Measurements from ENCODE around the gene REPIN1. TPM values are rescaled to one million over a fixed set of nuclear protein-coding genes. Genes with fewer than 3 reads are reported as not detected.

Gene REPIN1
- total and polyA plus RNA-seq, 2 donors (not counting 1 experiment from before 2014, with no cell fraction given): 165 to 190 TPM

DNA sequence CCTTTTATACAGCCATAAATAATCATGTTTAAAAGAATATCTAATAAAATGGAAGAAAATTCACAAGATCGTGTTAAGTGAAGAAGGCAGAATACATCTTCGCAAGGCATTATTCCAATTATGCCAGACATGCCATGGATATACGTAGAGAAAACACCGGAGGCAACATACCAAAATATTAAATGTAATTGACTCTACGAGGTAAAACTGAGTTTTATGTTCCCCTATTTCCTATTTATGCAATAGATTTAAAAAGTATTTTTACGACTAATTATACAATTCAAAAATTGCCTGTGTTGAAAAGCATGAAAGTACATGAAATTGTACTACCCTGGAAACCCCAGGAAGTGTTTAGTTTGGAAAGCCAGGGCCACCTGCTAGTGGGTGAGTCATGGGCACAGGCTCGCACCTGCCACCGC is 936 bp upstream of the REPIN1 start:
- DNase-seq: no peak
- ATAC-seq (ENCODE audit: low read depth): no peak
- Histone ChIP-seq H3K27me3 (replicated peaks in 1 of 4; ENCODE audit: control extremely low read depth in 1 of 4, control insufficient read depth in 3 of 4, insufficient read depth in 4 of 4, low read length in 3 of 4) (no peaks in the 10 kb centered on the region), H3K27ac (ENCODE audit: low read length in 2 of 2) (peak overlapping the region; percentile 98 to 99), H3K9ac (ENCODE audit: low read length) (peak overlapping the region; percentile 88), H4K20me1 (ENCODE audit: control insufficient read depth, insufficient read depth, low read length, poor library complexity, severe bottlenecking) (peaks cover 19% of the 10 kb centered on the region), H3K79me2 (ENCODE audit: control insufficient read depth, insufficient read depth, low read length) (peaks cover 21% of the 10 kb centered on the region), H3K9me3 (ENCODE audit: control extremely low read depth in 1 of 3, control insufficient read depth in 2 of 3, insufficient read depth in 1 of 3, low read length in 2 of 3) (no peaks in the 10 kb centered on the region), H3K4me3 (ENCODE audit: control extremely low read depth in 1 of 5, extremely low read depth in 1 of 5, insufficient read depth in 1 of 5, low read depth in 2 of 5, low read length in 4 of 5) (peak overlapping the region in 4 of 5 experiments; percentile 67 to 98 (median 88)), H3K36me3 (replicated peaks in 1 of 2; ENCODE audit: control extremely low read depth in 1 of 2, control insufficient read depth in 1 of 2, extremely low read depth in 1 of 2, insufficient read depth in 2 of 2, low read length in 1 of 2) (peaks cover 0 to 18% of the 10 kb centered on the region in 2 experiments), H2AFZ (ENCODE audit: insufficient read depth, low read depth, low read length, poor library complexity, severe bottlenecking) (peak overlapping the region; percentile 76), H3K4me1 (ENCODE audit: control insufficient read depth in 2 of 2, insufficient read depth in 2 of 2, low read length in 2 of 2) (peaks cover 57 to 67% of the 10 kb centered on the region in 2 donors), H3K4me2 (replicated peaks; ENCODE audit: low read depth, low read length, poor library complexity, severe bottlenecking) (peak overlapping the region; percentile 85)
- intact Hi-C loops (cut with micrococcal nuclease): loop anchor here (1.0 to 10.0 kb wide), 4 partner anchors 39 to 691 kb away; partner anchors contain the start of genes ABCB8, ATG9B and SLC4A2
- Mint-ChIP-seq H3K27me3 (no peaks in the 10 kb centered on the region), H3K4me1 (peaks cover 68% of the 10 kb centered on the region), H3K27ac (peak overlapping the region; percentile 97), H3K9me3 (ENCODE audit: insufficient read depth) (no peaks in the 10 kb centered on the region), H3K4me3 (peak overlapping the region; percentile 92)
- CTCF ChIA-PET: interaction anchor here (2.9 to 7.3 kb wide), 3 partner anchors 10 to 39 kb away, joined by 20 to 71 read pairs (median 59); a partner anchor contains a TSS
- 0% methylated on average over 2 of the region's 8 CpGs for WGBS (ENCODE audit: insufficient coverage)
- POLR2A ChIA-PET: interaction anchor here (0.7 to 6.6 kb wide), 3 partner anchors 9 to 39 kb away, joined by 7 to 120 read pairs (median 64); partner anchors contain the start of gene ZNF775
- TF ChIP-seq EZH2 (IDR thresholded peaks at IDR 0.05; ENCODE audit: borderline replicate concordance, insufficient read depth, low read depth, low read length, poor library complexity, severe bottlenecking): no peak
- TF ChIP-seq, protein P1, sequence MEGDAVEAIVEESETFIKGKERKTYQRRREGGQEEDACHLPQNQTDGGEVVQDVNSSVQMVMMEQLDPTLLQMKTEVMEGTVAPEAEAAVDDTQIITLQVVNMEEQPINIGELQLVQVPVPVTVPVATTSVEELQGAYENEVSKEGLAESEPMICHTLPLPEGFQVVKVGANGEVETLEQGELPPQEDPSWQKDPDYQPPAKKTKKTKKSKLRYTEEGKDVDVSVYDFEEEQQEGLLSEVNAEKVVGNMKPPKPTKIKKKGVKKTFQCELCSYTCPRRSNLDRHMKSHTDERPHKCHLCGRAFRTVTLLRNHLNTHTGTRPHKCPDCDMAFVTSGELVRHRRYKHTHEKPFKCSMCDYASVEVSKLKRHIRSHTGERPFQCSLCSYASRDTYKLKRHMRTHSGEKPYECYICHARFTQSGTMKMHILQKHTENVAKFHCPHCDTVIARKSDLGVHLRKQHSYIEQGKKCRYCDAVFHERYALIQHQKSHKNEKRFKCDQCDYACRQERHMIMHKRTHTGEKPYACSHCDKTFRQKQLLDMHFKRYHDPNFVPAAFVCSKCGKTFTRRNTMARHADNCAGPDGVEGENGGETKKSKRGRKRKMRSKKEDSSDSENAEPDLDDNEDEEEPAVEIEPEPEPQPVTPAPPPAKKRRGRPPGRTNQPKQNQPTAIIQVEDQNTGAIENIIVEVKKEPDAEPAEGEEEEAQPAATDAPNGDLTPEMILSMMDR (IDR thresholded peaks at IDR 0.05): no peak
